ENCODE measurements around the gene RGL4.
A peak's percentile ranks its signal among the peaks of the same experiment; 100 is the strongest.

RGL4 gene

DNA sequence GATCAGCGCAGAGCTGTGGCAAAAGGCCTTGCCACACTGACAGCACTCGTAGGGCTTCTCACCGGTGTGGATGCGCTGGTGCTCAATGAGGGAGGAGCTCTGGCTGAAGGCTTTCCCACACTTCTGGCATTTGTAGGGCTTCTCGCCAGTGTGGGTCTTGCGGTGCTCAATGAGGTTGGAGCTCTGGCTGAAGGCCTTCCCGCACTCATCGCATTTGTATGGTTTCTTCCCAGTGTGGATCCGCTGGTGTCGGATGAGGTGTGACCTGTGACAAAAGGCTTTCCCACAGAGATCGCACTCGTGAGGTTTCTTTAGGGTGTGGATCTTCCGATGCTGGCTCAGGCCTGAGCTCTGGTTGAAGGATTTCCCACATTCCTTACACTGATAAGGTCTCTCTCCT is 53.2 kb downstream of the RGL4 start:
- DNase-seq = no peak

DNA sequence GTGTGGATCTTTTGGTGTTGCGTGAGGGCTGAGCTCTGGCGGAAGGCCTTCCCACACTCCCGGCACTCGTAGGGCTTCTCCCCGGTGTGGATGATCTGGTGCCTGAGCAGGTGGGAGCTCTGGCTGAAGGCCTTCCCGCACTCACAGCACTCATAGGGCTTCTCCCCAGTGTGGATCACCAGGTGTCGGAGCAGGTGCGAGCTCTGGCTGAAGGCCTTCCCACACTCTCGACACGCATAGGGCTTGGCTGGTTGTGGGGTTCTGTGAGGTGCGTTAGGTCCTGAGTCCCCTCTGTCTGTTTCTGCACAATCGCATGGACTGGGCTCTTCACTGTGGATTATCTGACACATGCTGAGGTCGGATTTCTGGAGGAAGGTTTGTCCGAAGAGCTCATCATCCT is 53.7 kb downstream of the RGL4 start:
- DNase-seq = no peak

DNA sequence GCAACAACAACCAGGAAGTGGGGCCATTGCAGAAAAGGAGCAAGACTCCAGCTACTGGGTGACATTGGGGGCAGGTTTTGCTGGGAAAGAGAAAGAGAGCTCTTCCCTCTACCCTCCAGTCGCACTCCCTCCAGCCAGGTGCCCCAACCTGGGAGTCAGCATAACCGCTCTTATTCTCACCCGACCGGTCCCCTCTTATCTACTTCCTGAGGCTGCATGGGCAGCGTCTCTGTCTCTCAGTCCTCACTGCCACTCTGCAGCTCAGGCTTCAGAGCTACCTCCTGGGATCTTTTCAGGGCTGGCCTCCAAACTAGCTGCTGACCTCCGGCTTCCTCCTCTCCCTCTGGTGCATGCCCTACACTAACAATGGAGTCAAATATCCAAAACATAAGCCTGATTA is 55.0 kb downstream of the RGL4 start:
- DNase-seq = peak in 3 of 4 experiments; percentile 27 to 43 (median 30)
